HPDE6-E6E7 (cell line): Measurements from ENCODE around the gene SMIM14.
"Not testable (repeated sequence)": the region's sequence is repeated elsewhere in the genome, so short reads cannot be mapped to it uniquely, and the experiment has no call there.

Experiments
- DNase-seq: peaks from one replicate; pipeline ENCODE4 v3.0.0; 2011; ENCODE audit warnings: missing footprints; ENCODE audit errors: extremely low spot score

SMIM14 gene

DNA sequence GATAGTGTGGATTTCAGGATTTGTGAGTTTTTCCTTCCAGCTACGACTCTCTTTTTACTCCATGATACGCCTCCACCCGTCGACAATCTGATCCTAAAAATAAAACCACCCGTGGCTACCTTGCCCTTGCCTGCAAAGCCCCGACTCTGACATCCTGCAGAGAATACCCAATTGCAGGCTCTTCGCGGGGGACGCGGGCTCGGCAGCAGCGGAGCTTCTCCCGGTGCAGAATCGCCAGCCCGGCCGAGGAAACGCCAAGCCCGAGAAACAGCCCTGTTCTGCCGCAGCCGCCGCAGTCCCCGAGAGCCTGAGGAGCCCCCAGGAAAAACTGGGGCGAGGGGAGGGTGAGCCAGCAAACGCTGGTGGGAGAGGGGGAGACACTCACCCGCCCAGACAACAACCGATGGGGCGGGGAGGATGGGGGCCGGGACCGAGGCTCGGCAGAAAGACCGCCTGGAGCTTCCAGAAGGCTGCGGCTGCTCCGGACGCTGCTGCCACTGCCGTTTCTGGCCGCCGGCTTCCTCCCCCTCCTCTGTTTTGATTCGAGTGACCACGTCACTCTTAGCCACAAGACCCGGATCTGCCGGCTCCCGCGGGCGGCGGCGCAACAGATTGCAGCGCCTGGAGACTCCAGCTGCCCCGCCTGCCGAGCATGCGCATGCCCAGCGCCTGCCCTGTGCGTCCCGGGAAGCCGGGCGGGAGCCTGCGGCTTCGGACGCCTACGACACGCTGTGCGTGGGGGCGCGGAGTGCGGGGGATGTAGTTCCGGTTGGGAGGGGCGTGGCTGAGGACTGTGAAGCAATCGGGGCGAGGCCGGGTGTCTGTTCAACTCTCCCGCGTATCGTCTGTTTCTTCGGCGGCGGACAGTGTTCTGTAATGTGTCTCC, at the start of gene SMIM14:
Gene SMIM14, minus strand, starts transcription at position 512 of the 886 bp plus-strand sequence. CDS start 33,720 bp downstream, outside the sequence.
- DNase-seq, result peak; percentile 97

DNA sequence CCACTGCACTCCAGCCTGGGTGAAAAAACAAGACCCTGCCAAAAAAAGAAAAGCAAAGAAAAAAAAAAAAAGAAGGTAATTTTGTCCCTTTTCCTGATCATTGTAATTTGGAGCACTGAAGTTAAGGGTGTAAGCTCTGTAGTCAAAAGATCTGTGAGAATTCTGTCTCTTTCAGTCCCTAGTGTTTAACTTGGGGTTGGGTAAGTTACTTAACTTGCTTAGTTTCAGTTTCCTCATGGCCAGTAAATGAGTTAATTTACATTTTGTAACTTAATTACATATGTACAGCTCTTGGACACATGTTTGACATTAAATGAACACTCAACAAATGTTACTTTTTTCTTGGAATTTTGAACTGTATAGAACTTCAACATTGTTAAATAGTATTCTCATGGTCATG, 48.3 kb upstream of the SMIM14 start:
- DNase-seq, result no peak

DNA sequence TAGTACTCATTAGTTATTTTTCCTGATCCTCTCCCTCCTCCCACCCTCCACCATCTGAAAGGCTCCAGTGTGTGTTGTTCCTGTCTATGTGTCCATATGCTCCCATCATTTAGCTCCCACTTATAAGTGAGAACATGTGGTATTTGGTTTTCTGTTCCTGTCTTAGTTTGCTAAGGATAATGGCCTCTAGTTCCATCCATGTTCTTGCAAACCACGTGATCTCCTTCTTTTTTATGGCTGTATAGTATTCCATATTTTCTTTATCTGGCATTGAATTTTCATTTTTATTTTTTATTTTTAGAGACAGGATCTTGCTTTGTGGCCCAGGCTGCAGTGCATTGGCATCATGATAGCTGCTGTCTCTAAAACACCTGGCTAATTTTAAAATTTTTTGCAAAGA, 47.3 kb upstream of the SMIM14 start:
- DNase-seq, result no peak

DNA sequence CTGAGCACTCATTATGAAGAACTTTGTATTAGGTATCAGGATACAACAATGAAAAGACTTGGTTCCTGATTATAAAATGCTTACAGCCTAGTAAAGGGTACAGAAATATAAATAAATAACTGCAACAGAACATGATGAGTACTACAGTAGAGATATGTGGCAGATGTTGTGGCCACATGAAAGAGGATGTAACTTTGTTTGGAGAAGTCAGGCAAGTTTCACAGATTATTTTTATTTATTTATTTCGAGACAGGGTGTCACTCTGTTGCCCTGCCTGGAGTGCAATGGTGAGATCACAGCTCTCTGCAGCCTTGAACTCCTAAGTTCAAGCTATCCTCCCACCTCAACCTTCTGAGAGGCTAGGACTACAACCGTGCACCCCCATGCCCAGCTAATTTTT, 43.5 kb upstream of the SMIM14 start:
- no peak for DNase-seq

DNA sequence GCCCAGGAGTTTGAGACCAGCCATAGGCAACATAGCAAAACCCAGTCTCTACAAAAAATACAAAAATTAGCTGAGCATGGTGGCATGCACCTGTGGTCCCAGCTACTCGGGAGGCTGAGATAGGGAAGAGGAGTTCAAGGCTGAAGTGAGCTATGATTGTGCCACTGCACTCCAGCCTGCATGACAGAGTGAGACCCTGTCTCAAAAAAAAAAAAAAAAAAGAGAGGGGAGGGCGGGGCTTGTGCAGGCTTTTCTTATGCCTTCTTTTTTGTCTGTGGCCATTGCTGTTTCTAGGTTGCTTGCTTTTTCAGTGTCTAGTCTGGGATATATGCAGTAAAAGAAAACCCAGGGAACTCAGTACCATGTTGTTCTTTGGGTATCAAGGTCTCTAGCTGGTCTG, 42.3 kb upstream of the SMIM14 start:
- DNase-seq, result not testable (repeated sequence)

DNA sequence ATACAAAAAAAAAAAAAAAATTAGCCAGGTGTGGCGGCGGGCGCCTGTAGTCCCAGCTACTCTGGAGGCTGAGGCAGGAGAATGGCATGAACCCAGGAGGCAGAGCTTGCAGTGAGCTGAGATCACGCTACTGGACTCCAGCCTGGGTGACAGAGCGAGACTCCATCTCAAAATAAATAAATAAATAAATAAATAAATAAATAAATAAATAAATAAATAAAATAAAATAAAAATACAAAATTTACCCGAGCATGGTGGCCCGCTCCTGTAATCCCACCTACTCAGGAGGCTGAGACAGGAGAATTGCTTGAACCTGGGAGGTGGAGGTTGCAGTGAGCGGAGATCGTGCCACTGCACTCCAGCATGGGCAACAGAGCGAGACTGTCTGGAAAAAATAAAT, 37.0 kb upstream of the SMIM14 start:
- DNase-seq, result not testable (repeated sequence)

DNA sequence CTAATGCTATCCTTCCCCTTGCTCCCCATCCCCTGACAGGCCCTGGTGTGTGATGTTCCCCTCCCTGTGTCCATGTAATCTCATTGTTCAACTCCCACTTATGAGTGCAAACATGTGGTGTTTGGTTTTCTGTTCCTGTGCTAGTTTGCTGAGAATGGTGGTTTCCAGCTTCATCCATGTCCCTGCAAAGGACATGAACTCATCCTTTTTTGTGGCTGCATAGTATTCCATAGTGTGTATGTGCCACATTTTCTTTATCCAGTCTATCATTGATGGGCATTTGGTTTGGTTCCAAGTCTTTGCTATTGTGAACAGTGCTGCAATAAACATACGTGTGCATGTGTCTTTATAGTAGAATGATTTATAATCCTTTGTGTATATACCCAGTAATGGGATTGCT, 31.6 kb upstream of the SMIM14 start:
- DNase-seq, result not testable (repeated sequence)

DNA sequence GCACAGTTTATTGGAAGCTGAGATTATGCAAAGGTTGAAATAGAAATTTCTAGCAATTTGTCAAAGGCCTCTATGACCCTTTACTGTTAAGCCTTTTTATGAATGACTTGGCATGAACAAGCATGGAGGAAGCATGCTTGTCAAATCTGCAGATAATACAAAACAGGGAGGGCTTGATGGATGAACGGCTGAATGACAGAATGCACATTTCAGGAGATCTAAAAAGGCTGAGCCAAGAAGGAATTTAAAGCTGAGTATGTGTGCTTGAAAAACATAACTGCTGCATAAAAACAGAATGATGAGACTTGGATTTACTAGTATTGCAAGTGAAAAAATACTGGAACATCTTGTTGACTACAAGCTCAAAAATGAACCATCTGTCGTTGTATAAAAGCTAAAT, 30.2 kb upstream of the SMIM14 start:
- DNase-seq, result no peak

DNA sequence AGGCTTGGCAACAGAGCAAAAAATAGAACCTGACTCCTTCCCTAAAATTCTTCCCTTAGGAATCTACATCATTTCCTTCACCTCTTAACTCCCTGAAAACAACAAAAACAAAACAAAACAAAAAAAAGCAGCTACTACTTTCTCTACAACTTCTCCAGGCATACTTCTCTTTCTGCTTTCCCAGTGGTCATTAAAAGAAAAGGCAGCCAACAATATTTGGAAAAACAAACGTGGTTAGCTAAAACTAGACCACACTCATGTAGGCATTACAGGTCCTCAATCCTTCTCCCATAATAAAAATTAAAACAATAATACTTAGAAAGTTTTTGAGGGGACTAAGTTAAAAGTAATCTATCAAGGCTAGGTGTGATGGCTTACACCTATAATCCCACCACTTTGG, 29.0 kb upstream of the SMIM14 start:
- DNase-seq, result no peak

DNA sequence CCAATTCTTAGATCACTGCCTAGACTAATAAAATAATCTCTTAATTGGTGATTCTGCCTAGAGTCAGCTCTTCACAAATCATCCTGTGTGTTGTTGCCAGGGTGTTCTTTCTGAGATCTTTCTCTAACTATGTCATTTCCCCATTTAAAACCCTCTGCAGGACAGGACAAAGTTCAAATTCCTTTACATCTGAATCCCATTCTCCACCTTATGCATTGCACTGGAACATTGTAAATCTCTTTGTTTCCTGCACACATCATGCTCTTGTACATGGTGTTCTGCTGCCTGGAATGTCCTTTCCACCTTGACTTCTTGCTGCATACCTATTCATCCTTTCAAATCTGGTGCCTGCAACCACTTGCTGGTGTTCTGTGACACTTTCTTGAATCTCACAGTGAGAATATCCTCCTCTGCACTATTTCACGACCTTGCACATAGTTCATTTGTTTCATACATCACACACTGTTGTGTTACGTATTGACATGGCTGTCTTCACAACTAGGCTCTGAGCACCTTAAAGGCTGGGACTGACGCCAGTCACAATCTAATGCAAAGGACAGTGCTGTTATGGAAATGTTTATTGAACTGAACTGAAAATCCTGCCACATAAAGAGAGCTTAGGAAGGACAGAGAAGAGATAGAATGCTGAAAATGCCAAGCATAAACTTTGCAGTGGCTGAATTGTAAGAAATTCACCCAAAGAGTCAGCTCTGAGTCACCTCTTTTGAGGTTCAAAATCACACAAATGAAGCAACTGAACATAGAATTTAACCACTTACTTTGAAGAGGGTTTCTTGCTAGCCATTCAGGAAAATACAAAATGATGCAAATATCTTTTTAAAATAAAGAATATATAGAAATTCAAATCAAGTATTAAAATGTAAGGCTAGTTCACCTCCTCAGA, 26.4 kb upstream of the SMIM14 start:
- no peak for DNase-seq

DNA sequence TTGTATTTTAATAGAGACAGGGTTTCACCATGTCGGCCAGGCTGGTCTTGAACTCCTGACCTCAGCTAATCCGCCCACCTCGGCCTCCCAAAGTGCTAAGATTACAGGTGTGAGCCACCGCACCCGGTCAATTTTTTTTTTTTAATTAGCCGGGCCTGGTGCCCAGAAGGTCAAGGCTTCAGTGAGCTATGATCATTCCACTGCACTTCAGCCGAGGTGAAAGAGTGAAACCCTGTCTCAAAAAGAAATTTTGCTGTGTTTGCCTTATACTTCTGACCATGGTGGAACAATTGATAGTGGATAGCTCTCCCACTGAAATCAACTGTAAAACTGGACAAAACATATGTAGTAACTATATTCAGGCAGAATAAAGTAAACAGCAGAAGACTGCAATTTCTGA, 24.0 kb upstream of the SMIM14 start:
- no peak for DNase-seq

DNA sequence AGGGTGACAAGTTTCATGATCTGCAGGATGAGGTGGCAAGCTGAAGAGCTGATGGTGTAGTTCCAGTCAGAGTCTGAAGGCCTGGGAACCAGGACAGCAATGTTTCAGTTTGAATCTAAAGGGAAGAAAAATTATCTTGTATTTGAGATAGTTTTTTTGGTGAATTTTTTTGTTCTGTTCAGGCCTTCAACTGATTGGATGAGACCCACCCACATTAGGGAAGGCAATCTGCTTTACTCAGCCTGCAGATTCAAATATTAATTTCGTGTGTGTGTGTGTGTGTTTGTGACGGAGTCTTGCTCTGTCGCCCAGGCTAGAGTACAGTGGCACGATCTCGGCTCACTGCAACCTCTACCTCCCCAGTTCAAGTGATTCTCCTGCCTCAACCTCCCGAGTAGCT, 22.1 kb upstream of the SMIM14 start:
- DNase-seq, result no peak

DNA sequence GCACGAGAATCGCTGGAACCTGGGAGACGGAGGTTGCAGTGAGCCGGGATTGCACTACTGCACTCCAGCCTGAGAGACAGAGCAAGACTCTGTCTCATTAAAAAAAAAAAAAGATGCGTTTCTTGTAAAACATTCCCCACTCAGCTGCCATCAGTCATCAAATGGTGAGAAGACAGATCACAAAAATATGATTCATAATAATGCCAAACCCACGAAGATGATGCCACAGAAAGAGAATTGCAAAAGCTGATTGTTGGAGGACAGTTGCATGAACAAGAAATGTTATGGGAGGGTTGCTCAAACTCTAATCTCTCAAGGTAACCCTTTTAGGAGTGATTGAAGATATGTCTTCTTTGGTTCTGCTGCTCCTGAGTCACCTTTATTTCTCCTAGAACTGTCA, 21.4 kb upstream of the SMIM14 start:
- DNase-seq, result no peak

DNA sequence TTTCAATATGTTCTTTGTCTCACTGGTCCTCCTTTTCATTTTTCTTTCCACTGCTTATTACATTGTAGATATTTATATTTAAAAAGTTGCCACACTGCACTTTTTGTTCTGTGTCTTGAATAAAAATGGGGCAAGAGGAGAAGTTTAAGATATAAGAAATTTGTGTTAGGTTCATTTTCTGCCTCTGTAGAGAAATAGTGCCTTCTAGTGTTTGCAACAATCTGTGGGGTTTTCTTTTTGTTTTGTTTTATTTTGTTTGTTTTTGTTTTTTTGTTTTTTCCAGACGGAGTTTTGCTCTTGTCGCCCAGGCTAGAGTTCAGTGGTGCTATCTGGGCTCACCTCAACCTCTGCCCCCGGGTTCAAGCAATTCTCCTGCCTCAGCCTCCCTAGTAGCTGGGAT, 20.1 kb upstream of the SMIM14 start:
- no peak for DNase-seq

DNA sequence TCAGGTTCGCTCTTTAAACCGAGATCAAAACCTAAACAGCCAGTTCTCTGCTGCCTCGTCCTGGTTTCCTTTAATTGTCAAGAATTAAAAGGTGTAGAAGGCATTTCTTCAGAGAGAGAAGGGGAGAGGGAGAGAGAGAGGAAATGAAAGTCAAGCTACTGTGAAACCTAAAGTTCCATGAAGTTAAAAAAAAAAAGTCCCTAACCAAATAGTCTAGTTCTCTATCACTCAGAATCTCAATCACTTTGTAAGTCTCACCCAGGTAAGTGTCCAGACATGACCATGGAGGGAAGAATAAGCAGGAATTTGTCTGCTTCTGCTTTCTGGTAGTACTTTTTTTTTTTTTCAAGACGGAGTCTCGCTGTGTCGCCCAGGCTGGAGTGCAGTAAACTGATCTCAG, 18.8 kb upstream of the SMIM14 start:
- DNase-seq, result no peak

DNA sequence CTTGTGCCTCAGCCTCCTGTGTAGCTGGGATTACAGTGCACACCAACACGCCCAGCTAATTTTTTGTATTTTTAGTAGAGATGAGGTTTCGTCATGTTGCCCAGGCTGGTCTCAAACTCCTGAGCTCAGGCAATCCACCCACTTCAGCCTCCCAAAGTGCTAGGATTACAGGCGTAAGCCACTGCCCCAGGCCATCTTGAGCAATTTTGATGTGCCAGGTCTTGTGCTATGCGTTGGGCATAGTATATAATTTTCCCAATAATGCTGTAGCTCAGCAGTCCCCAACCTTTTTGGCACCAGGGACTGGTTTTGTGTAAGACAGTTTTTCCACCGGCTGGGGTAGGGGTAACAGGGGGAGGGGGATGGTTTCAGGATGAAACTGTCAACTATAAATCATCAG, 18.0 kb upstream of the SMIM14 start:
- DNase-seq, result not testable (repeated sequence)

DNA sequence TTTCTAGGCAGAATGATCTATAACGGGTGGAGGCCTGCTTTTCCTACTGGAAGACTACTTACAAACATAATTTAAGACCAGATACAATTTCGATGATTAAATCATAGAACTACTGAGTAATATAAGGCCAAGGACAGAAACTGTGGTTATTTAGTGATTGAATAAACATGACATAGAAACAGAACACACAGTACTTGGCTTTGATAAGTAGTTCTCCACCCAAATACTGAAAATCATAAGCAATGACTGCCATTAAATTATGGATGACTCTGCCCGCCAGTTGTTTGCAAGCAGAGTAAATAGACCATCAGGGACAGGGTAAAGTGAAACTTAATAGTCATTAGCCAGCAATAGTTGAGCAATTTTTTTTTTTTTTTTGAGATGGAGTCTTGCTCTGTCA, 17.2 kb upstream of the SMIM14 start:
- no peak for DNase-seq

DNA sequence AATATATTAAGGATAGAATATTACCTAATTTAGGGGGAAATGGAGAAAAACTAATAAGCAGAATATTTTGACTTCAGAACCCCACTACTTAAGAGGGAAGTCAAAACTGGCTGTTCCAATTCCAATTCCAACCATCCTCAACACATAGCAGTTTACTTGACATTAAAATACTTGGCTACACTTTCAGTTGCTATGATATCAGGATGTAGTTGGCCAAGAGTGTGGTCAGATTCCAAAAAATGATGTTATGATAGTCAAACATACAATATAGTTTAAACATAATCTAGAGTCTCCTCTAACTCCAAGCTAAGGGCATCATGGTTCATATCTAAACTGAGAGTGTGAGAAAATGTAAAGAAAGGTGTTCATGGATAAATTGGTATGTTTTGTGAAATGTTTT, 16.5 kb upstream of the SMIM14 start:
- DNase-seq, result no peak

DNA sequence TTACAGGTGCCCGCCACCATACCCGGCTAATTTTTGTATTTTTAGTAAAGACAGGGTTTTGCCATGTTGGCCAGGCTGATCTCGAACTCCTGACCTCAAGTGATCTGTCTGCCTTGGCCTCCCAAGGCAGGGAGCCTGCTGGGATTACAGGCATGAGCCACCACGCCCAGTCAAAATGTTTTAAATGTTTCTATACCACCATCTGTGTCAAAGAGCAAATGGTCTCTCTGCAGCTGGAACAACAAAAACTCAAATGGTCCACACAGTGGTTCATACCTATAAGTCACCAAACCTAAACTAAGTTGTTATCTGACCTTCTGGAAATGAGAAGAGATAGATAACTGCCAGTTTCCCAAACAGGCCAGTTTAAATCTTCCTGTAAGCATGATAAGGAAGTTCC, 12.9 kb upstream of the SMIM14 start:
- DNase-seq, result not testable (repeated sequence)

DNA sequence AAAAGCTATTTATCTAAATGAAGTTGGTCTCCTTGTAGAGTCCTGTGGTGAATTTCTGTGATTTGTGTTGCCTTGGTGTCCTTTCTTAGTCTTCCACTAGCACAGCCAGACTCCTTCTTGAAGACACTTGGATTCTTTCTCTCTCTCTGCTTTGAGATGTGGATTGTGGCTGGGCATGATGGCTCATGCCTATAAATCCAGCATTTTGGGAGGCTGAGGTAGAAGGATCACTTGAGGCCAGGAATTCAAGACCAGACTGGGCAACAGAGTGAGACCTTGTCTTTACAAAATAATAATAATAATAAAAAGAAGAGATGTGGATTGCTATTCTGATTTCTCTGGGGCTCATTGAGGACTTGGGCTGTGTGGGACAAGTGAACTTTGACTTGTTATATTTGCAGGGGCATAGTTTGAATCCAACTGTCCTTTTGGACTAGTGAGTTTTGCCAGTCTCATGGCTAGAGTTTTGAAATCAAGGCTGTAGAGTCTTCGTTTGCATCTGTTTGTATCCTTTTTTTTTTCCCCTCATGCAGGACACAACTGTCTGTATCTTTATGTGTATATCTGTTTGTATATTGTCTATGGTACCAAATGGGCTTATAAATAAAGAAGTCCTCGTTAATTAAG, 11.1 kb upstream of the SMIM14 start:
- DNase-seq, result no peak

DNA sequence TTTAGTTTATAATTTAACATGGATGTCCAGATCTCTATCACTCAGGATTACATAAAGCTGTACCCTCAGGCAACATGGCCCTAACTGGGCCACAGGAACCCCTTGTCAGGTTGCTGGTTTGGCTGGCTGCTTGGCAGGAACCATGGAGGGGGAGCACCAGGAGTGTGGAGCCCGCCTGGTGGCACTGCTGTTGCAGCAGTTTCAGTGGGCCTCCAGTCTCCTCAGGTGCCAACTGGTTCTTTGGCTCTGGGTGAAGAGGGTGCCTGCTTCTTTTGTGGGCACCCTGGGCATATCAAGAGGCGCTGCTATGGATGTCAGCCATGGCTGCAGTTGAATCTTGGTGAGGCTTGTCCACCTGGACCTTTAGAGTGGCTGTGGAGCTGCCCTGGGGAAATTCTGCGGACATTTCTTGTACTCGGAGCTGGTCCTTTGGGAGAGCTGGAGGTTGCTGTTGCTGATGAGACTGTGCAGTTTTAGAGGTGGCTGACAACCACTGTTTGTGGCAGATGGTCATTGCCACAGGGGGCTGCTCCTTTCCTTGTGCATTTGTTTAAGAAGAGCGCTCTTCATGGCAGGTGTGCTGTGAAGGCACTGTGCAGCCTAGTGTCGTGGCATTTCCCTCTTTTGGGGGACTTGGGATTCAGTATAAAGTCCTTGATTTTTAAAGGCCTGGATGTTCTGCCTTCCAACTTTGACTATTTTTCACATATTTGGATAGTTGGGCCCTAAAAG, 10.3 kb upstream of the SMIM14 start:
- DNase-seq, result no peak

DNA sequence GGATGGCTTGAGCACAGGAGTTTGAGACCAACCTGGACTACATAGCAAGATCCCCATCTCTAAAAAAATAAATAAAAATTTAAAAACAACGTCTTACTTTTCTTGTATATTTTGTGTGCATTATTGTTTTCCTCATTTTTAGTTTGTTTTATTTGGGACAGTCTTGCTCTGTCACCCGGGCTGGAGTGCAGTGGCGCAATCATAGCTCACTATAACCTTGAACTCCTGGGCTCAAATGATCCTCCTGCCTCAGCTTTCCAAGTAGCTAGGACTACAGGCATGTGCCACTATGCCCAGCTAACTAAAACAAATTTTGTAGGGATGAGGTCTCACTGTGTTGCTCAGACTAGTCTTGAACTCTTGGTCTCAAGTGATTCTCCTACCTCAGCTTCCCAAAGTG, 9.5 kb upstream of the SMIM14 start:
- no peak for DNase-seq
